CD14-positive monocyte (primary cell): ENCODE measurements around the gene FHIT. TPM values are rescaled to one million over a fixed set of nuclear protein-coding genes. Genes with fewer than 3 reads are reported as not detected.

ENCODE experiments used
- DNase-seq, 3 donors: peaks; one replicate each; pipeline ENCODE4 v3.0.0-alpha.2; 2011 to 2022
- H2AFZ ChIP-seq: 2 replicates; pipeline ENCODE4 v1.6.0; 2012; ENCODE audit warnings: mild to moderate bottlenecking, low read depth, low read length, inconsistent platforms; ENCODE audit not compliant: insufficient read depth, poor library complexity, severe bottlenecking
- H3K27ac ChIP-seq, 2 donors: 1 replicate in 1 of 2; 2 replicates in 1 of 2; pipeline ENCODE4 v1.5.1; 2012 to 2013; ENCODE audit warnings: low read length in 2 of 2, control low read depth in 1 of 2, inconsistent platforms in 1 of 2, low read depth in 1 of 2, mild to moderate bottlenecking in 1 of 2
- H3K27me3 ChIP-seq, 2 donors: one replicate each; pipeline versions ENCODE4 v1.6.0 to v1.6.1; 2011 to 2013; ENCODE audit warnings: low read length in 2 of 2; ENCODE audit not compliant: control insufficient read depth in 2 of 2, insufficient read depth in 2 of 2
- H3K36me3 ChIP-seq, 2 donors: replicated peaks in 1 of 2; 1 replicate in 1 of 2; 2 replicates in 1 of 2; pipeline versions ENCODE4 v1.5.1 to v1.6.1; 2012 to 2013; ENCODE audit warnings: low read length in 2 of 2, control low read depth in 1 of 2, inconsistent platforms in 1 of 2, mild to moderate bottlenecking in 1 of 2; ENCODE audit not compliant: insufficient read depth in 2 of 2, control insufficient read depth in 1 of 2
- H3K4me1 ChIP-seq, 2 donors: 1 replicate in 1 of 2; 2 replicates in 1 of 2; pipeline versions ENCODE4 v1.5.1 to v1.6.1; 2012 to 2013; ENCODE audit warnings: low read length in 2 of 2, control low read depth in 1 of 2, inconsistent platforms in 1 of 2, mild to moderate bottlenecking in 1 of 2, moderate library complexity in 1 of 2; ENCODE audit not compliant: insufficient read depth in 2 of 2, control insufficient read depth in 1 of 2
- H3K4me2 ChIP-seq: replicated peaks from 2 replicates; pipeline ENCODE3; 2012; ENCODE audit warnings: low read length, moderate library complexity, mild to moderate bottlenecking; ENCODE audit not compliant: poor library complexity, severe bottlenecking; ENCODE audit errors: extremely low read depth
- H3K4me3 ChIP-seq, 3 experiments: fragments of 200-600 bp in 1 of 3; sonication (generic) in 1 of 3; replicated peaks in 1 of 3; 1 replicate in 2 of 3; 2 replicates in 1 of 3; pipeline ENCODE4 v1.5.1; 2011 to 2013; ENCODE audit warnings: low read length in 3 of 3, mild to moderate bottlenecking in 3 of 3, control low read depth in 2 of 3, low read depth in 2 of 3, inconsistent platforms in 1 of 3, moderate library complexity in 1 of 3
- H3K79me2 ChIP-seq: 2 replicates; pipeline ENCODE4 v1.6.0; 2012; ENCODE audit warnings: mild to moderate bottlenecking, control low read depth, inconsistent platforms, low read length, moderate library complexity; ENCODE audit not compliant: insufficient read depth
- H3K9ac ChIP-seq: 2 replicates; pipeline ENCODE4 v1.6.0; 2017; ENCODE audit warnings: low read length, mild to moderate bottlenecking; ENCODE audit not compliant: insufficient read depth, poor library complexity, severe bottlenecking
- H3K9me3 ChIP-seq, 2 donors: replicated peaks in 1 of 2; 1 replicate in 1 of 2; 2 replicates in 1 of 2; pipeline versions ENCODE4 v1.5.1 to v1.6.1; 2012 to 2013; ENCODE audit warnings: low read length in 2 of 2, control low read depth in 1 of 2; ENCODE audit not compliant: control insufficient read depth in 1 of 2, insufficient read depth in 1 of 2
- H4K20me1 ChIP-seq: 2 replicates; pipeline ENCODE4 v1.6.0; 2012; ENCODE audit warnings: mild to moderate bottlenecking, low read length, control low read depth, moderate library complexity; ENCODE audit not compliant: insufficient read depth
- H3K27ac Mint-ChIP-seq, 7 donors: one replicate each; pipeline ENCODE4 v1.8.0; 2020; ENCODE audit warnings: mild to moderate bottlenecking in 7 of 7, mixed read lengths in 7 of 7, moderate library complexity in 6 of 7, inconsistent platforms in 2 of 7
- H3K27me3 Mint-ChIP-seq, 3 donors: one replicate each; pipeline ENCODE4 v1.8.0; 2021 to 2022; ENCODE audit warnings: low read depth in 3 of 3, mild to moderate bottlenecking in 3 of 3, mixed read lengths in 3 of 3, moderate library complexity in 3 of 3, inconsistent platforms in 1 of 3
- H3K36me3 Mint-ChIP-seq, 2 donors: one replicate each; pipeline ENCODE4 v1.8.0; 2020; ENCODE audit warnings: mixed read lengths in 2 of 2, inconsistent platforms in 1 of 2, mild to moderate bottlenecking in 1 of 2
- H3K4me1 Mint-ChIP-seq: one replicate; pipeline ENCODE4 v1.8.0; 2020; ENCODE audit warnings: mild to moderate bottlenecking, mixed read lengths
- H3K4me3 Mint-ChIP-seq, 2 donors: one replicate each; pipeline ENCODE4 v1.8.0; 2020; ENCODE audit warnings: mild to moderate bottlenecking in 2 of 2, mixed read lengths in 2 of 2, moderate library complexity in 1 of 2
- H3K9me3 Mint-ChIP-seq, 7 donors: one replicate each; pipeline ENCODE4 v1.8.0; 2020 to 2022; ENCODE audit warnings: mixed read lengths in 7 of 7, mild to moderate bottlenecking in 6 of 7, moderate library complexity in 6 of 7, inconsistent platforms in 2 of 7
- WGBS: methylation state at CpG from one replicate; pipeline ENCODE4 v1.1.5; 2013; ENCODE audit warnings: missing lambda C conversion rate; ENCODE audit not compliant: insufficient coverage; 5-methylcytosine and 5-hydroxymethylcytosine counted together
- intact Hi-C, 2 donors: fragments of 100-400 bp; cut with micrococcal nuclease; formaldehyde crosslinking; loops; one replicate each; pipeline versions ENCODE4 v1.15.0 to v1.15.1; 2023
- polyA plus RNA-seq, 3 donors: library from polyadenylated mRNA; depleted of rRNA in 1 of 3; unstranded in 2 of 3; stranded (reverse) in 1 of 3; fragments of 300-500 nt in 2 of 3; fragments of >200 nt in 1 of 3; fragmentation: Illumina TruSeq in 2 of 3; gene quantifications; 1 replicate in 2 of 3; 2 replicates in 1 of 3; pipeline ENCODE4 v1.2.3, GENCODE V29; 2012 to 2021
- TF ChIP-seq, protein P1 (sequence below): fragments of 200-600 bp; IDR thresholded peaks from one replicate; pipeline ENCODE4 v1.8.0; 2022; ENCODE audit warnings: antibody characterized with exemption, mild to moderate bottlenecking

Gene FHIT
- polyA plus RNA-seq, 3 donors, result 1.7 to 3.4 (median 3.2) TPM

GRCh38 chr3:59790241-59790640 lies 1461.0 kb downstream of the FHIT start:
- Histone ChIP-seq H3K9ac (no peak overlapping the region), H4K20me1 (no peaks in the 10 kb centered on the region), H2AFZ (no peak overlapping the region), H3K4me1 (no peaks in the 10 kb centered on the region), H3K9me3 (no peaks in the 10 kb centered on the region), H3K4me3 (no peak overlapping the region), H3K79me2 (no peaks in the 10 kb centered on the region), H3K27me3 (no peaks in the 10 kb centered on the region), H3K36me3 (no peaks in the 10 kb centered on the region), H3K4me2 (no peak overlapping the region), H3K27ac (no peak overlapping the region)
- H3K27me3 Mint-ChIP-seq, result peaks cover 0 to 1% (median 0%) of the 10 kb centered on the region in 3 donors
- intact Hi-C loops, result no loop called here
- no peak for DNase-seq
- no peaks in the 10 kb centered on the region for H3K36me3 Mint-ChIP-seq
- H3K9me3 Mint-ChIP-seq, result peaks cover 0 to 3% (median 0%) of the 10 kb centered on the region in 7 donors
- TF ChIP-seq, protein P1, sequence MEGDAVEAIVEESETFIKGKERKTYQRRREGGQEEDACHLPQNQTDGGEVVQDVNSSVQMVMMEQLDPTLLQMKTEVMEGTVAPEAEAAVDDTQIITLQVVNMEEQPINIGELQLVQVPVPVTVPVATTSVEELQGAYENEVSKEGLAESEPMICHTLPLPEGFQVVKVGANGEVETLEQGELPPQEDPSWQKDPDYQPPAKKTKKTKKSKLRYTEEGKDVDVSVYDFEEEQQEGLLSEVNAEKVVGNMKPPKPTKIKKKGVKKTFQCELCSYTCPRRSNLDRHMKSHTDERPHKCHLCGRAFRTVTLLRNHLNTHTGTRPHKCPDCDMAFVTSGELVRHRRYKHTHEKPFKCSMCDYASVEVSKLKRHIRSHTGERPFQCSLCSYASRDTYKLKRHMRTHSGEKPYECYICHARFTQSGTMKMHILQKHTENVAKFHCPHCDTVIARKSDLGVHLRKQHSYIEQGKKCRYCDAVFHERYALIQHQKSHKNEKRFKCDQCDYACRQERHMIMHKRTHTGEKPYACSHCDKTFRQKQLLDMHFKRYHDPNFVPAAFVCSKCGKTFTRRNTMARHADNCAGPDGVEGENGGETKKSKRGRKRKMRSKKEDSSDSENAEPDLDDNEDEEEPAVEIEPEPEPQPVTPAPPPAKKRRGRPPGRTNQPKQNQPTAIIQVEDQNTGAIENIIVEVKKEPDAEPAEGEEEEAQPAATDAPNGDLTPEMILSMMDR, result no peak
- no peak overlapping the region for H3K4me3 Mint-ChIP-seq
- peaks cover 2% of the 10 kb centered on the region for H3K4me1 Mint-ChIP-seq
- 80% methylated on average over 1 of the region's 1 CpG for WGBS
- no peak overlapping the region for H3K27ac Mint-ChIP-seq

DNA sequence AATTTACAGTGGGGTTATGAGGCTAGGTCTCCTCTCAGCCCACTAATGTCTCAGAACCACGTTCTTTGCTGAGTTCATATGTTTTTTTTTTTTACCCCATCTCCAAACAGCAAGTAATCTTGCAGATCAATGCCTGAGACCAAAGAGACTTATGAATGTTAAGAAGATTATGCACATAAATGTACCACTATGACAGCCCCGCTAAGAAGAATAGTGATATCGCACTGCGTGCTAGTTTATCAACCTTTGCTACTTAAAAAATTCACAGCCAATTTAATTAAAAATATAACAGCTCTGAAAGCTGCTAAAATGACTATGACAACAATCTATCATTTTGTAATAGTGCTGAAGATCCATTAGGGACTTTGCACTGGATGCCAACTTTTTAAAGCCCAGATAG lies 1462.5 kb downstream of the FHIT start:
- Histone ChIP-seq H3K36me3 (no peaks in the 10 kb centered on the region), H3K4me2 (no peak overlapping the region), H3K9me3 (no peaks in the 10 kb centered on the region), H3K9ac (no peak overlapping the region), H3K27ac (no peak overlapping the region), H3K27me3 (no peaks in the 10 kb centered on the region), H2AFZ (no peak overlapping the region), H3K4me1 (no peaks in the 10 kb centered on the region), H3K4me3 (no peak overlapping the region), H4K20me1 (no peaks in the 10 kb centered on the region), H3K79me2 (no peaks in the 10 kb centered on the region)
- peaks cover 0 to 2% (median 2%) of the 10 kb centered on the region in 3 donors for H3K27me3 Mint-ChIP-seq
- peaks cover 0 to 5% (median 0%) of the 10 kb centered on the region in 7 donors for H3K9me3 Mint-ChIP-seq
- WGBS, result no CpG with 5 or more reads among the region's 4 CpGs
- intact Hi-C loops, result no loop called here
- H3K27ac Mint-ChIP-seq, result no peak overlapping the region
- H3K4me3 Mint-ChIP-seq, result no peak overlapping the region
- H3K36me3 Mint-ChIP-seq, result no peaks in the 10 kb centered on the region
- TF ChIP-seq, protein P1, result no peak
- H3K4me1 Mint-ChIP-seq, result peaks cover 6% of the 10 kb centered on the region
- no peak for DNase-seq
